Neuronal stem cell (in vitro differentiated cells): ENCODE data around the gene AIF1L.
A peak's percentile ranks its signal among the peaks of the same experiment; 100 is the strongest.

Source experiments
- DNase-seq: peaks from one replicate; pipeline ENCODE4 v3.0.0-alpha.2; 2013; ENCODE audit warnings: low spot score
- H2AFZ ChIP-seq: one replicate; pipeline ENCODE4 v1.6.1; 2013; ENCODE audit warnings: mild to moderate bottlenecking, low read length, inconsistent platforms
- H2AK5ac ChIP-seq: 2 replicates; pipeline ENCODE4 v1.6.1; 2013; ENCODE audit warnings: low read depth, mild to moderate bottlenecking, inconsistent platforms, low read length, moderate library complexity, mixed read lengths
- H2BK120ac ChIP-seq: 2 replicates; pipeline ENCODE4 v1.6.1; 2013; ENCODE audit warnings: low read depth, mild to moderate bottlenecking, inconsistent platforms, low read length, moderate library complexity, mixed read lengths
- H2BK12ac ChIP-seq: one replicate; pipeline ENCODE4 v1.6.1; 2013; ENCODE audit warnings: low read length, inconsistent platforms
- H2BK15ac ChIP-seq: 2 replicates; pipeline ENCODE4 v1.6.1; 2013; ENCODE audit warnings: mild to moderate bottlenecking, low read length, inconsistent platforms, mixed read lengths
- H2BK5ac ChIP-seq: one replicate; pipeline ENCODE4 v1.6.1; 2013; ENCODE audit warnings: inconsistent platforms, mild to moderate bottlenecking, low read length, moderate library complexity
- H3K14ac ChIP-seq: one replicate; pipeline ENCODE4 v1.6.1; 2013; ENCODE audit warnings: low read length, inconsistent platforms
- H3K18ac ChIP-seq: 2 replicates; pipeline ENCODE4 v1.6.1; 2013; ENCODE audit warnings: low read length, inconsistent platforms
- H3K23ac ChIP-seq: 2 replicates; pipeline ENCODE4 v1.6.1; 2013; ENCODE audit warnings: low read depth, mild to moderate bottlenecking, mixed read lengths, low read length, inconsistent platforms; ENCODE audit not compliant: poor library complexity
- H3K27ac ChIP-seq: replicated peaks from 3 replicates; pipeline ENCODE4 v1.5.1; 2013; ENCODE audit warnings: low read length, inconsistent platforms
- H3K27me3 ChIP-seq, 3 experiments: 2 replicates each; pipeline ENCODE4 v1.6.1; 2013; ENCODE audit warnings: low read length in 3 of 3, mild to moderate bottlenecking in 2 of 3, inconsistent platforms in 1 of 3, low read depth in 1 of 3, mixed read lengths in 1 of 3, moderate library complexity in 1 of 3; ENCODE audit not compliant: control insufficient read depth in 3 of 3, insufficient read depth in 3 of 3
- H3K36me3 ChIP-seq, 2 donors: replicated peaks in 1 of 2; 2 replicates each; pipeline ENCODE4 v1.6.1; 2013; ENCODE audit warnings: low read length in 2 of 2; ENCODE audit not compliant: control insufficient read depth in 2 of 2, insufficient read depth in 2 of 2
- H3K4ac ChIP-seq: 2 replicates; pipeline ENCODE4 v1.6.1; 2013; ENCODE audit warnings: inconsistent platforms, mild to moderate bottlenecking, low read length, moderate library complexity
- H3K4me1 ChIP-seq, 2 donors: 1 replicate in 1 of 2; 2 replicates in 1 of 2; pipeline ENCODE4 v1.6.1; 2013; ENCODE audit warnings: low read length in 2 of 2, low read depth in 1 of 2; ENCODE audit not compliant: control insufficient read depth in 2 of 2, insufficient read depth in 1 of 2
- H3K4me2 ChIP-seq: one replicate; pipeline ENCODE4 v1.6.1; 2013; ENCODE audit warnings: mild to moderate bottlenecking, low read length, inconsistent platforms; ENCODE audit not compliant: insufficient read depth, poor library complexity, severe bottlenecking
- H3K4me3 ChIP-seq, 2 donors: 2 replicates each; pipeline ENCODE4 v1.5.1; 2013; ENCODE audit warnings: low read length in 2 of 2, mild to moderate bottlenecking in 2 of 2, inconsistent platforms in 1 of 2, moderate library complexity in 1 of 2
- H3K79me1 ChIP-seq: one replicate; pipeline ENCODE4 v1.6.1; 2013; ENCODE audit warnings: low read depth, mild to moderate bottlenecking, inconsistent platforms, low read length, moderate library complexity
- H3K9ac ChIP-seq: one replicate; pipeline ENCODE4 v1.6.1; 2013; ENCODE audit warnings: mild to moderate bottlenecking, low read depth, low read length, inconsistent platforms; ENCODE audit not compliant: poor library complexity
- H3K9me3 ChIP-seq, 2 donors: replicated peaks in 1 of 2; 2 replicates each; pipeline versions ENCODE3 to v1.6.1; 2013; ENCODE audit warnings: low read length in 2 of 2, mild to moderate bottlenecking in 2 of 2, inconsistent platforms in 1 of 2, low read depth in 1 of 2, mixed read lengths in 1 of 2, moderate library complexity in 1 of 2; ENCODE audit not compliant: control insufficient read depth in 2 of 2, insufficient read depth in 1 of 2
- H4K8ac ChIP-seq: one replicate; pipeline ENCODE4 v1.6.1; 2013; ENCODE audit warnings: low read depth, mild to moderate bottlenecking, inconsistent platforms, low read length, moderate library complexity
- H4K91ac ChIP-seq: one replicate; pipeline ENCODE4 v1.6.1; 2013; ENCODE audit warnings: low read length, low read depth, mild to moderate bottlenecking, inconsistent platforms; ENCODE audit not compliant: poor library complexity
- WGBS, 2 donors: extraction: QIAGEN DNeasy Blood & Tissue Kit; methylation state at CpG; one replicate each; pipeline ENCODE4 v1.1.7; 2013; ENCODE audit warnings: missing lambda C conversion rate in 2 of 2, mixed read lengths in 1 of 2; ENCODE audit not compliant: insufficient read length in 2 of 2, insufficient replicate concordance in 1 of 2; ENCODE audit errors: extremely low coverage in 2 of 2; 5-methylcytosine and 5-hydroxymethylcytosine counted together

AIF1L gene

DNA sequence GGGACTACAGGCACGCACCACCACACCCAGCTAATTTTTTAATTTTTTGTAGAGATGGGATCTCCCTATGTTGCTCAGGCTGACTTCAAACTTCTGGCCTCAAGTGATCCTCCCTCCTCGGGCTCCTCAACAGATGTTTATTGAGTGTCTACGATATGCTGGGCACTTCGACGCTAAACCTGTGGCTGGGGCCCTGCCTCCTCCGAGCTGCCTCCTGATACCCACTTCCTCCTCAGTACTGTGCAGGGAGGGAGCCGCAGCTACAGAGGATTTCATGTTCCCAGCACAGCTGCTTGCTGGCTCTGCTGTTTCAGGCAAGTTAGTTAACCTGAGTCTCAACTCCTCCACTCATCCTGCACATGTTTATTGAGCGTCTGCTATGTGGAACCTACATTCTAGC, 9.6 kb downstream of the AIF1L start:
- Histone ChIP-seq H3K79me1 (peaks cover 4% of the 10 kb centered on the region), H4K91ac (no peak overlapping the region), H3K4me3 (no peak overlapping the region), H3K14ac (no peak overlapping the region), H3K36me3 (peaks cover 27 to 40% of the 10 kb centered on the region in 2 donors), H2BK5ac (no peak overlapping the region), H3K4me2 (no peak overlapping the region), H2AK5ac (no peak overlapping the region), H3K27ac (no peak overlapping the region), H2BK120ac (no peak overlapping the region), H3K9ac (no peak overlapping the region), H3K4me1 (peaks cover under 1 to 1% of the 10 kb centered on the region in 2 donors), H2AFZ (no peak overlapping the region), H3K4ac (no peak overlapping the region), H2BK15ac (no peak overlapping the region), H3K27me3 (no peaks in the 10 kb centered on the region), H3K18ac (no peak overlapping the region), H3K23ac (peak overlapping the region; percentile 82), H3K9me3 (no peaks in the 10 kb centered on the region), H2BK12ac (no peak overlapping the region), H4K8ac (no peak overlapping the region)
- DNase-seq = no peak
- WGBS, 2 donors = no CpG with 5 or more reads among the region's 8 CpGs

DNA sequence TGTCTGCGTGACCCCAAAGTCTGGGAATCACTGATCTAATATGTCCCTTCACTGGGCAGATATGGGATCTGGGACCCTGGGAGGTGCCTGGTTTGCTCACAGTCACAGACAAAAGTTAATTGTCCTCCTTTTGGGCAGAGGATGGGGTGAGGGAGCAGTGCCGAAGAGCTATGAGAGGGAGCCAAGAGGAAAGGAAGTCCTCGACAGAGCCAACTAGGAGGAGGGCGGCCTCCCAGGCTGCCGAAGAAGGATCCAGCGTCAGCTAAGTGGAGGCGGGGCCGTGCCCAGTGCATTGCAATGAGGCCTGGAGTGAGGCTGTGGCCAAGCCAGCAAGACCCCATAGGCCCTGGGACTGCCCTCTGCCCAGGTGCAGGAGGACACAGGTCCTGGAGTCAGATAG, 11.4 kb downstream of the AIF1L start:
- no peak overlapping the region for H2AFZ ChIP-seq
- H3K36me3 ChIP-seq = peaks cover 22 to 36% of the 10 kb centered on the region in 2 donors
- no peak overlapping the region for H3K9ac ChIP-seq
- no peak overlapping the region for H3K27ac ChIP-seq
- H3K9me3 ChIP-seq = no peaks in the 10 kb centered on the region
- no peak overlapping the region for H3K4me3 ChIP-seq
- H3K27me3 ChIP-seq = no peaks in the 10 kb centered on the region
- no peak overlapping the region for H2BK120ac ChIP-seq
- H3K18ac ChIP-seq = no peak overlapping the region
- H4K91ac ChIP-seq = no peak overlapping the region
- H3K4me2 ChIP-seq = no peak overlapping the region
- WGBS, 2 donors = no CpG with 5 or more reads among the region's 8 CpGs
- no peak for DNase-seq
- no peak overlapping the region for H2BK5ac ChIP-seq
- H3K4me1 ChIP-seq = peaks cover 15 to 17% of the 10 kb centered on the region in 2 donors
- no peak overlapping the region for H4K8ac ChIP-seq
- no peak overlapping the region for H2AK5ac ChIP-seq
- H3K23ac ChIP-seq = peak overlapping the region; percentile 93
- peaks cover 7% of the 10 kb centered on the region for H3K79me1 ChIP-seq
- H3K14ac ChIP-seq = no peak overlapping the region
- H2BK12ac ChIP-seq = no peak overlapping the region
- no peak overlapping the region for H2BK15ac ChIP-seq
- no peak overlapping the region for H3K4ac ChIP-seq

DNA sequence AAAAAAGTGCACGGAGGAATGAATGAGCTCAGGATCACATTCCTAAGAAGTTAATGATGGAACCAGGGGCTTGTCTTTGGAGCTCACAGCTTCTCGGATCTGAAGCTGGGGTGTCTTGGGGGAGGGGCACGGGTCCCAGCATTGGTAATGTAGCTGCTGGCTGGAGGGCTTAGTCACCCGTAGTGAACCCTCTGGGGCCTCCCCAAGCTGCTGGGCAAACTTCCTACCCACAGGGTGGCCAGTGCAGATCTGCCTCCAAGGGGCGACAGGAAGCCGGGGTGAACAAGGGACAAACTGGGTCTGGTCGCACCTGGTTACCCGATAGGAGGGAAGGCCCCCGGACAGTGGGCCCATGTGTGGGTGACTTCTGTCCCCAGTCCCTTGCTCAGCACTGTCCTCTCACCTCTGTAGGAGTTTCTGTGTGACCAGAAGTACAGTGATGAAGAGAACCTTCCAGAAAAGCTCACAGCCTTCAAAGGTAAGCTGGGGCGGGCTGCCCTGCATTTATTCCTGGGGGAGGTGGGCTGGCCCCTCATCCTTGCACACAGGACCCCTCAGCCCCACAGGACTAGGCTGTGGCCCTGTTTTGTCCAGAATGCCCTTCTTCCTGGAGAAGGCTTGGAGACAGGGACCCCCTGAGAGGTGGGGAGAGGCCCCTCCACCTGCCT, 15.0 kb downstream of the AIF1L start:
- Histone ChIP-seq H3K79me1 (peaks cover 3% of the 10 kb centered on the region), H3K9me3 (no peaks in the 10 kb centered on the region), H3K18ac (peak overlapping the region; percentile 93), H3K4me3 (no peak overlapping the region), H2BK12ac (no peak overlapping the region), H2AK5ac (peak overlapping the region; percentile 94), H2AFZ (peak overlapping the region; percentile 92), H3K4me1 (peaks cover 16 to 18% of the 10 kb centered on the region in 2 donors), H4K91ac (peak overlapping the region; percentile 99), H3K27me3 (no peaks in the 10 kb centered on the region), H3K9ac (peak overlapping the region; percentile 88), H3K27ac (peak overlapping the region; percentile 97), H3K36me3 (peaks cover 17 to 42% of the 10 kb centered on the region in 2 donors), H4K8ac (peak overlapping the region; percentile 75), H3K4ac (peak overlapping the region; percentile 69), H2BK5ac (peak overlapping the region; percentile 99), H2BK120ac (peak overlapping the region; percentile 84), H3K14ac (no peak overlapping the region), H2BK15ac (peak overlapping the region; percentile 95), H3K23ac (peak overlapping the region; percentile 68), H3K4me2 (peak overlapping the region; percentile 32)
- DNase-seq = no peak
- WGBS, 2 donors = no CpG with 5 or more reads among the region's 10 CpGs

DNA sequence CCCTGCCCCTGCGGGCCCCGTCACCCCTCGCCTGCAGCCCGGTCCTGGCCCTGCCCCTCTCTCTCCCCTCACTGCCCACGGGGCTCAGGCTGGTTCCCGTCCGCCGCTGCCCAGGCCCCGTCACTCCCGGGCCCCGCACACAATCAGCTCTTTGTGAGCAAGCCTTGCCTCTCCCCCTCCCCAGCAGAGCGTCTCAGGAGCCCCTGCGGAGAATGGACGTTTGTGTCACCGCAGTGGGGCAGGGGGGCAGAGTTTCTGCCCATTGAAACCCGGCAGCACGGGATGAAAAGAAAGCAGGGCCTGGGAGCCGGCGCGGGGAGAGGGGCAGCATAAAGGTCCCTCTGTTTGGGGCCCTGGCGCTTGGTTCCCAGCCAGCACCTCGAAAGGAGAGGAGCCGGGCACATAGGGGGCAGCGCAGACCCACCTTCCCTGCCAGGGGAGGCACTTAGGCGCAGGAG, 15.6 kb downstream of the AIF1L start:
- H3K4me3 ChIP-seq = no peak overlapping the region
- peak; percentile 83 for DNase-seq
- no CpG with 5 or more reads among the region's 25 CpGs for WGBS, 2 donors

More for the DNA sequence above, 15.6 kb downstream of the AIF1L start:
- H3K9me3 ChIP-seq = no peaks in the 10 kb centered on the region
- H3K23ac ChIP-seq = peak overlapping the region; percentile 37
- peak overlapping the region; percentile 93 for H3K18ac ChIP-seq
- H3K4me1 ChIP-seq = peaks cover 16 to 18% of the 10 kb centered on the region in 2 donors
- peak overlapping the region; percentile 97 for H3K27ac ChIP-seq
- peak overlapping the region; percentile 94 for H2AK5ac ChIP-seq
- no peak overlapping the region for H4K8ac ChIP-seq
- H2AFZ ChIP-seq = peak overlapping the region; percentile 92
- peaks cover 3% of the 10 kb centered on the region for H3K79me1 ChIP-seq
- peak overlapping the region; percentile 32 for H3K4me2 ChIP-seq
- no peaks in the 10 kb centered on the region for H3K27me3 ChIP-seq
- H3K14ac ChIP-seq = no peak overlapping the region
- H4K91ac ChIP-seq = peak overlapping the region; percentile 99
- no peak overlapping the region for H3K9ac ChIP-seq
- peaks cover 18 to 43% of the 10 kb centered on the region in 2 donors for H3K36me3 ChIP-seq
- H2BK15ac ChIP-seq = peak overlapping the region; percentile 95
- no peak overlapping the region for H3K4ac ChIP-seq
- peak overlapping the region; percentile 99 for H2BK5ac ChIP-seq
- peak overlapping the region; percentile 84 for H2BK120ac ChIP-seq
- H2BK12ac ChIP-seq = peak overlapping the region; percentile 27
